ENCODE results near the gene CHD9. TPM values are rescaled to one million over a fixed set of nuclear protein-coding genes. Genes with fewer than 3 reads are reported as not detected.
"Not testable (repeated sequence)": the region's sequence is repeated elsewhere in the genome, so short reads cannot be mapped to it uniquely, and the experiment has no call there.

CHD9 gene
- total RNA-seq, 1 donor from 2014 or later = 81.4 TPM

GRCh38 chr16:53257001-53257400 lies 202.2 kb downstream of the CHD9 start:
- ATAC-seq (no peak), DNase-seq (no peak)
- no peak for TF ChIP-seq CTCF (IDR thresholded peaks at IDR 0.05)
- Histone ChIP-seq H3K27me3 (no peaks in the 10 kb centered on the region), H3K36me3 (peaks cover 79% of the 10 kb centered on the region), H3K4me3 (no peak overlapping the region), H3K9me3 (no peaks in the 10 kb centered on the region), H3K27ac (no peak overlapping the region), H3K4me1 (no peaks in the 10 kb centered on the region)
- intact Hi-C loops (cut with DNase I) = no loop called here

GRCh38 chr16:53258809-53259208 lies 204.0 kb downstream of the CHD9 start:
- H3K36me3 ChIP-seq = peaks cover 79% of the 10 kb centered on the region
- ATAC-seq = no peak
- no peak for TF ChIP-seq CTCF (IDR thresholded peaks at IDR 0.05)

DNA sequence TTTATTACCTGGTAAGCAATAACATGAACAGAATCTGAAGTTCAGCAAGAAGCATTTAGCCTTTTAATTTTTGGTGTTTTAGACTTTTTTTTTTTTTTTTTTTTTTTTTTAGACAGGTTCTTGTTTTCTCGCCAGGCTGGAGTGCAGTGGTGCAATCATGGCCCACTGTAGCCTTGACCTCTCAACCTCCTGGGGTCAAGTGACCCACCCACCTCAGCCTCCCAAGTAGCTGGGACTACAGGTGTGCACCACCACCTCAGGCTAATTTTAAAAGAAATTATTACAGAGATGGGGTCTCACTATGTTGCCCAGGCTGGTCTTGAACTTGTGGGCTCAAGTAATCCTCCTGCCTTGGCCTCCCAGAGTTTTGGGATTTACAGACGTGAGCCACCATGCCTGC lies 206.5 kb downstream of the CHD9 start:
- no peaks in the 10 kb centered on the region for H3K4me1 ChIP-seq
- intact Hi-C loops (cut with DNase I) = no loop called here
- no peak for TF ChIP-seq CTCF (IDR thresholded peaks at IDR 0.05)
- no peak overlapping the region for H3K27ac ChIP-seq
- no peaks in the 10 kb centered on the region for H3K9me3 ChIP-seq
- DNase-seq (no peak), ATAC-seq (no peak)
- no peak overlapping the region for H3K4me3 ChIP-seq
- peaks cover 77% of the 10 kb centered on the region for H3K36me3 ChIP-seq
- no peaks in the 10 kb centered on the region for H3K27me3 ChIP-seq

More at GRCh38 chr16:53258809-53259208, 204.0 kb downstream of the CHD9 start:
- no peaks in the 10 kb centered on the region for H3K9me3 ChIP-seq
- H3K4me3 ChIP-seq = no peak overlapping the region
- no peaks in the 10 kb centered on the region for H3K4me1 ChIP-seq
- intact Hi-C loops (cut with DNase I) = no loop called here
- H3K27me3 ChIP-seq = no peaks in the 10 kb centered on the region
- DNase-seq = no peak
- H3K27ac ChIP-seq = no peak overlapping the region

DNA sequence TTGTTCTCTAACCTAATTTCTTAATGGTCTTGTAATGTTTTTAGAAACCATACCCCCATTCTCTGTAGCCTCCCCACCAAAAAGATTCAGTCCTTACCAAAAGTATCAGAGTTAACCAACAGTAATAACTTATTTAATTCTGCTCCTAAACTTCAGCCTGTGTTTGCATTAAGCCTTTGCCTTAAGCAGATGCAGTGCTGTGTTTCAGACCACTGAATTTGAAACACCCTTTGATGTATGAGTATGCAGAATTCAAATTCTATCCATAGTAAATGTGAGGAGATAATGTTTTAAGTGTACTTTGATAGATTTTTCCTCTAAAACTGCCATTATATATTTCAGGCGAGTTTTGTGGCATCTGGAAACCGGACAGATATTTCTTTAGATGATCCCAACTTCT lies 207.9 kb downstream of the CHD9 start:
- no peaks in the 10 kb centered on the region for H3K4me1 ChIP-seq
- TF ChIP-seq CTCF (IDR thresholded peaks at IDR 0.05) = no peak
- no peak for DNase-seq
- H3K27me3 ChIP-seq = no peaks in the 10 kb centered on the region
- H3K9me3 ChIP-seq = no peaks in the 10 kb centered on the region
- H3K36me3 ChIP-seq = peaks cover 77% of the 10 kb centered on the region
- H3K4me3 ChIP-seq = no peak overlapping the region
- intact Hi-C loops (cut with DNase I) = no loop called here
- no peak overlapping the region for H3K27ac ChIP-seq
- ATAC-seq = no peak

DNA sequence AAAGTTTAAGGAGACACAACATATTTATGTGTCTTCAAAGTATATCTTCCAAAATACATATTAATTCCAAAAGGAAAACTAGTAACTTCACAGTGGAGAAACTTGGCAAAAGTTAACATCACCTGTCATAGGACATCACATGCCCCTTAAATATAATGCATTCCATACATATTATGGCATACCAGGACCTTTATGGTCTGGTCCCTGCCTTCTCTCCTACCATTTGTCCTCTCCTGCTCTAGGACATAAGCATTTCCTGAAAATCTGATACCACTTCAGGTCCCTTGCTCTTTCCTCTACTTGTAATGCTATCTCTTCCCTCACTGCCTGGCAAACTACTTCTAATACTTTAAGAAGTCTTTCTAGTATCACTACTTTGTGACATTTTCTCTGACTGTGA lies 211.4 kb downstream of the CHD9 start:
- no peak for DNase-seq
- Histone ChIP-seq H3K27ac (no peak overlapping the region), H3K36me3 (peaks cover 93% of the 10 kb centered on the region), H3K4me1 (no peaks in the 10 kb centered on the region), H3K27me3 (no peaks in the 10 kb centered on the region), H3K4me3 (no peak overlapping the region), H3K9me3 (no peaks in the 10 kb centered on the region)
- intact Hi-C loops (cut with DNase I) = no loop called here
- TF ChIP-seq CTCF (IDR thresholded peaks at IDR 0.05) = no peak
- ATAC-seq = no peak

DNA sequence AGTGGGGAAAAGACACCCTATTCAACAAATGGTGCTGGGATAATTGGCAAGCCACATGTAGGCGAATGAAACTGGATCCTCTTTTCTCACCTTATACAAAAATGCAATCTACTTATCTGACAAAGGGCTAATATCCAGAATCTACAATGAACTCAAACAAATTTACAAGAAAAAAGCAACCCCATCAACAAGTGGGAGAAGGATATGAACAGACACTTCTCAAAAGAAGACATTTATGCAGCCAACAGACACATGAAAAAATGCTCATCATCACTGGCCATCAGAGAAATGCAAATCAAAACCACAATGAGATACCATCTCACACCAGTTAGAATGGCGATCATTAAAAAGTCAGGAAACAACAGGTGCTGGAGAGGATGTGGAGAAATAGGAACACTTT lies 223.7 kb downstream of the CHD9 start:
- H3K9me3 ChIP-seq; H3K27ac ChIP-seq; H3K4me3 ChIP-seq; H3K4me1 ChIP-seq; ATAC-seq; intact Hi-C loops (cut with DNase I); DNase-seq; H3K27me3 ChIP-seq: not testable (repeated sequence)
- peaks cover 56% of the 10 kb centered on the region for H3K36me3 ChIP-seq

Measured in upper lobe of right lung (tissue), 1 donor.